Thymus (tissue), 14 donors: ENCODE data around the gene UHRF1. TPM values are rescaled to one million over a fixed set of nuclear protein-coding genes. Genes with fewer than 3 reads are reported as not detected.

Experiments
- DNase-seq, 9 donors: peaks; one replicate each; pipeline ENCODE4 v3.0.0-alpha.2; 2013; ENCODE audit warnings: low spot score in 9 of 9, low read depth in 6 of 9, missing footprints in 1 of 9
- H3K27ac ChIP-seq, 2 donors: one replicate each; pipeline ENCODE4 v1.5.1; 2013; ENCODE audit warnings: control low read depth in 1 of 2, low read depth in 1 of 2, low read length in 1 of 2, mild to moderate bottlenecking in 1 of 2, moderate library complexity in 1 of 2
- H3K27me3 ChIP-seq, 2 donors: one replicate each; pipeline ENCODE4 v1.5.1; 2013; ENCODE audit warnings: low read length in 1 of 2; ENCODE audit not compliant: control insufficient read depth in 2 of 2, insufficient read depth in 1 of 2
- H3K36me3 ChIP-seq, 2 donors: one replicate each; pipeline ENCODE4 v1.5.1; 2013; ENCODE audit warnings: low read length in 1 of 2, mild to moderate bottlenecking in 1 of 2, moderate library complexity in 1 of 2; ENCODE audit not compliant: control insufficient read depth in 2 of 2, insufficient read depth in 2 of 2
- H3K4me1 ChIP-seq, 2 donors: one replicate each; pipeline ENCODE4 v1.5.1; 2013; ENCODE audit warnings: low read length in 2 of 2; ENCODE audit not compliant: control insufficient read depth in 2 of 2, insufficient read depth in 2 of 2
- H3K4me3 ChIP-seq, 2 donors: one replicate each; pipeline ENCODE4 v1.5.1; 2013; ENCODE audit warnings: low read length in 2 of 2, control low read depth in 1 of 2, mild to moderate bottlenecking in 1 of 2
- H3K9me3 ChIP-seq, 2 donors: one replicate each; pipeline ENCODE4 v1.5.1; 2013; ENCODE audit warnings: low read length in 1 of 2, mild to moderate bottlenecking in 1 of 2; ENCODE audit not compliant: control insufficient read depth in 2 of 2, insufficient read depth in 1 of 2
- WGBS: extraction: QIAGEN DNeasy Blood & Tissue Kit; methylation state at CpG from one replicate; pipeline ENCODE4 v1.1.7; 2013; 5-methylcytosine and 5-hydroxymethylcytosine counted together
- long read RNA-seq, 10 donors: transcript quantifications; one replicate each; lab custom pipeline, GENCODE V29; 2026
- polyA plus RNA-seq: library from polyadenylated mRNA; stranded (reverse); fragments of 200-250 nt; gene quantifications from one replicate; pipeline ENCODE4 v1.2.3, GENCODE V29; 2013
- total RNA-seq: library from RNA; stranded (reverse); fragments of 120-200 nt; gene quantifications from one replicate; pipeline ENCODE4 v1.2.4, GENCODE V29; 2013
- donor health status: healthy.

Gene UHRF1
- total RNA-seq (71.7 TPM), polyA plus RNA-seq (4.3 TPM)
- long read RNA-seq, donor 1: 0 reads
- long read RNA-seq, donor 2, transcript UHRF1-205 (17 exons, 3,965 nt): major isoform, 38 of 73 reads
- long read RNA-seq, donor 2, transcript UHRF1-203 (17 exons, 2,651 nt): minor isoform, 11 of 73 reads
- long read RNA-seq, donor 2, partial matches to known transcripts: 23 of 73 reads
- long read RNA-seq, donor 2, other reads (novel, unspliced or antisense): 0 of 73 reads
- long read RNA-seq, donor 3, transcript UHRF1-205 (17 exons, 3,965 nt): major isoform, 12 of 20 reads
- long read RNA-seq, donor 3, partial matches to known transcripts: 8 of 20 reads
- long read RNA-seq, donor 3, other reads (novel, unspliced or antisense): 0 of 20 reads
- long read RNA-seq, donor 4, transcript UHRF1-205 (17 exons, 3,965 nt): major isoform, 8 of 10 reads
- long read RNA-seq, donor 4, partial matches to known transcripts: 0 of 10 reads
- long read RNA-seq, donor 4, other reads (novel, unspliced or antisense): 0 of 10 reads
- long read RNA-seq, donor 5, transcript UHRF1-205 (17 exons, 3,965 nt): major isoform, 13 of 14 reads
- long read RNA-seq, donor 5, partial matches to known transcripts: 0 of 14 reads
- long read RNA-seq, donor 5, other reads (novel, unspliced or antisense): 0 of 14 reads
- long read RNA-seq, donor 6, transcript UHRF1-205 (17 exons, 3,965 nt): major isoform, 13 of 16 reads
- long read RNA-seq, donor 6, partial matches to known transcripts: 0 of 16 reads
- long read RNA-seq, donor 6, other reads (novel, unspliced or antisense): 0 of 16 reads
- long read RNA-seq, donor 7, partial matches to known transcripts: 22 of 26 reads
- long read RNA-seq, donor 7, other reads (novel, unspliced or antisense): 0 of 26 reads
- long read RNA-seq, donor 8, partial matches to known transcripts: 10 of 15 reads
- long read RNA-seq, donor 8, other reads (novel, unspliced or antisense): 0 of 15 reads
- long read RNA-seq, donor 9, transcript UHRF1-205 (17 exons, 3,965 nt): major isoform, 14 of 16 reads
- long read RNA-seq, donor 9, partial matches to known transcripts: 0 of 16 reads
- long read RNA-seq, donor 9, other reads (novel, unspliced or antisense): 0 of 16 reads
- long read RNA-seq, donor 10, transcript UHRF1-205 (17 exons, 3,965 nt): major isoform, 17 of 19 reads
- long read RNA-seq, donor 10, partial matches to known transcripts: 0 of 19 reads
- long read RNA-seq, donor 10, other reads (novel, unspliced or antisense): 0 of 19 reads

GRCh38 chr19:4909156-4909896, at the start of gene UHRF1:
Gene UHRF1, plus strand, starts transcription at chr19:4909501. Its CDS starts 1,385 bp downstream, at chr19:4910886.
- Histone ChIP-seq H3K9me3 (no peaks in the 10 kb centered on the region), H3K27me3 (no peaks in the 10 kb centered on the region), H3K27ac (peak within 1 kb of the TSS in 1 of 2 donors; percentile 76), H3K4me3 (peak within 1 kb of the TSS; percentile 74 to 82), H3K36me3 (peaks cover 7 to 39% of the 10 kb centered on the region in 2 donors), H3K4me1 (peaks cover 31 to 70% of the 10 kb centered on the region in 2 donors)
- peak in 3 of 9 donors; percentile 45 to 72 (median 61) for DNase-seq
- 4% methylated on average over 89 of the region's 89 CpGs for WGBS

GRCh38 chr19:4859697-4860096, 49.6 kb upstream of the UHRF1 start:
- no peaks in the 10 kb centered on the region for H3K4me1 ChIP-seq
- peaks cover 40 to 50% of the 10 kb centered on the region in 2 donors for H3K36me3 ChIP-seq
- no peak overlapping the region for H3K4me3 ChIP-seq
- no peaks in the 10 kb centered on the region for H3K9me3 ChIP-seq
- DNase-seq: no peak
- no peaks in the 10 kb centered on the region for H3K27me3 ChIP-seq
- no peak overlapping the region for H3K27ac ChIP-seq
- WGBS: 99% methylated on average over 11 of the region's 11 CpGs

- peaks cover 0 to 1% of the 10 kb centered on the region in 2 donors for H3K4me1 ChIP-seq
- no peak for DNase-seq
- peaks cover 32 to 41% of the 10 kb centered on the region in 2 donors for H3K36me3 ChIP-seq
- WGBS: 94% methylated on average over 10 of the region's 10 CpGs
- H3K9me3 ChIP-seq: no peaks in the 10 kb centered on the region
- no peak overlapping the region for H3K4me3 ChIP-seq
- no peaks in the 10 kb centered on the region for H3K27me3 ChIP-seq
- no peak overlapping the region for H3K27ac ChIP-seq
Observed at GRCh38 chr19:4861147-4861546, 48.2 kb upstream of the UHRF1 start.

- DNase-seq: peak in 4 of 9 donors; percentile 61 to 83 (median 66)
- no peaks in the 10 kb centered on the region for H3K9me3 ChIP-seq
- no peaks in the 10 kb centered on the region for H3K27me3 ChIP-seq
- H3K27ac ChIP-seq: peak overlapping the region; percentile 81 to 86
- H3K36me3 ChIP-seq: peaks cover 5% of the 10 kb centered on the region in 2 donors
- 4% methylated on average over 22 of the region's 22 CpGs for WGBS
- H3K4me1 ChIP-seq: peaks cover 0 to 23% of the 10 kb centered on the region in 2 donors
- peak overlapping the region; percentile 82 to 85 for H3K4me3 ChIP-seq
Observed at GRCh38 chr19:4866595-4867424, 42.5 kb upstream of the UHRF1 start.

GRCh38 chr19:4867534-4868285, 41.6 kb upstream of the UHRF1 start, which contains the start of gene PLIN3:
Gene PLIN3, minus strand, starts transcription at chr19:4867667. Its CDS starts 6,273 bp downstream, at chr19:4861394.
- H3K27me3 ChIP-seq: no peaks in the 10 kb centered on the region
- peak; percentile 55 to 91 (median 82) for DNase-seq
- H3K36me3 ChIP-seq: peaks cover 0 to 5% of the 10 kb centered on the region in 2 donors
- H3K4me3 ChIP-seq: peak within 1 kb of the TSS; percentile 82 to 85
- H3K9me3 ChIP-seq: no peaks in the 10 kb centered on the region
- WGBS: 7% methylated on average over 46 of the region's 46 CpGs
- H3K4me1 ChIP-seq: peaks cover 0 to 28% of the 10 kb centered on the region in 2 donors
- H3K27ac ChIP-seq: peak within 1 kb of the TSS; percentile 81 to 86

GRCh38 chr19:4868286-4868834, 40.9 kb upstream of the UHRF1 start:
- Histone ChIP-seq H3K27me3 (no peaks in the 10 kb centered on the region), H3K27ac (no peak overlapping the region), H3K9me3 (no peaks in the 10 kb centered on the region), H3K36me3 (peaks cover 0 to 5% of the 10 kb centered on the region in 2 donors), H3K4me3 (no peak overlapping the region), H3K4me1 (peaks cover 2 to 34% of the 10 kb centered on the region in 2 donors)
- no peak for DNase-seq
- 96% methylated on average over 10 of the region's 10 CpGs for WGBS

- peaks cover 3 to 41% of the 10 kb centered on the region in 2 donors for H3K4me1 ChIP-seq
- DNase-seq: no peak
- H3K9me3 ChIP-seq: no peaks in the 10 kb centered on the region
- 85% methylated on average over 10 of the region's 10 CpGs for WGBS
- H3K4me3 ChIP-seq: no peak overlapping the region
- H3K36me3 ChIP-seq: no peaks in the 10 kb centered on the region
- no peak overlapping the region for H3K27ac ChIP-seq
- H3K27me3 ChIP-seq: no peaks in the 10 kb centered on the region
Observed at GRCh38 chr19:4870025-4870700, 39.1 kb upstream of the UHRF1 start.
